ENCODE data around the gene OLFML3. TPM values are rescaled to one million over a fixed set of nuclear protein-coding genes. Genes with fewer than 3 reads are reported as not detected.
A peak's percentile ranks its signal among the peaks of the same experiment; 100 is the strongest.

OLFML3 gene
- total RNA-seq, 1 donor from 2014 or later = 13.4 TPM

DNA sequence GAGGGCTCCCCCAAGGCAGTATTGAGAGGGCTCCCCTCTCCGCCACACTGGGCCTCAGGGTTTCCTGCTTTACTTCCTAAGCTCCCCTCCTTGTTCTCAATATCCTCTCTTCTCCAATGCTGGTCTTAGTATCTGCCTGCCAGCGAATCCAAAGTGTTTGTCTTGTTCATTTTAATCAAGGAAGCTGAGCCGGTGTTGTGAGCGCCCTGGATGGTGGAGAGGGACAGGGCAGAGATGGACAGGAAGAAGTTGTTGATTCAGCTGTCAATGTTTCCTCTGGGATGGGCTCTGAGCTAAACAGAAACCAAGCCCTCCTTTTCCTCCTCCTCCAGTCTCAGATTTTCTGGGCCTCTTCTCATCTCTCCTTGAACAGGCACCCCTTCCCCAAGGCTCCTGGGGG is 5.4 kb downstream of the OLFML3 start:
- H3K4me2 ChIP-seq = no peak overlapping the region
- H3K27me3 ChIP-seq = no peaks in the 10 kb centered on the region
- Mint-ChIP-seq H3K4me3 (no peak overlapping the region), H3K27ac (peak overlapping the region; percentile 87), H3K9me3 (peaks cover 19% of the 10 kb centered on the region), H3K4me1 (peaks cover 36% of the 10 kb centered on the region), H3K36me3 (peaks cover 5% of the 10 kb centered on the region), H3K27me3 (ENCODE audit: insufficient read depth, low read depth) (peaks cover 8% of the 10 kb centered on the region)
- H3F3A ChIP-seq (ENCODE audit: low read depth) = peaks cover 7% of the 10 kb centered on the region
- H3K4me3 ChIP-seq = no peak overlapping the region
- peaks cover 19% of the 10 kb centered on the region for H3K79me2 ChIP-seq (ENCODE audit: low read depth)
- no peak overlapping the region for H2AFZ ChIP-seq (replicated peaks)
- H3K9ac ChIP-seq = no peak overlapping the region
- H3K27ac ChIP-seq = no peak overlapping the region
- TF ChIP-seq EZH2 (IDR thresholded peaks at IDR 0.05) = no peak
- TF ChIP-seq, protein P1, sequence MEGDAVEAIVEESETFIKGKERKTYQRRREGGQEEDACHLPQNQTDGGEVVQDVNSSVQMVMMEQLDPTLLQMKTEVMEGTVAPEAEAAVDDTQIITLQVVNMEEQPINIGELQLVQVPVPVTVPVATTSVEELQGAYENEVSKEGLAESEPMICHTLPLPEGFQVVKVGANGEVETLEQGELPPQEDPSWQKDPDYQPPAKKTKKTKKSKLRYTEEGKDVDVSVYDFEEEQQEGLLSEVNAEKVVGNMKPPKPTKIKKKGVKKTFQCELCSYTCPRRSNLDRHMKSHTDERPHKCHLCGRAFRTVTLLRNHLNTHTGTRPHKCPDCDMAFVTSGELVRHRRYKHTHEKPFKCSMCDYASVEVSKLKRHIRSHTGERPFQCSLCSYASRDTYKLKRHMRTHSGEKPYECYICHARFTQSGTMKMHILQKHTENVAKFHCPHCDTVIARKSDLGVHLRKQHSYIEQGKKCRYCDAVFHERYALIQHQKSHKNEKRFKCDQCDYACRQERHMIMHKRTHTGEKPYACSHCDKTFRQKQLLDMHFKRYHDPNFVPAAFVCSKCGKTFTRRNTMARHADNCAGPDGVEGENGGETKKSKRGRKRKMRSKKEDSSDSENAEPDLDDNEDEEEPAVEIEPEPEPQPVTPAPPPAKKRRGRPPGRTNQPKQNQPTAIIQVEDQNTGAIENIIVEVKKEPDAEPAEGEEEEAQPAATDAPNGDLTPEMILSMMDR (IDR thresholded peaks at IDR 0.05) = no peak
- no peak for TF ChIP-seq EZH2phosphoT487 (IDR thresholded peaks at IDR 0.05)
- no peaks in the 10 kb centered on the region for H3K9me3 ChIP-seq (ENCODE audit: low read depth)
- DNase-seq (ENCODE audit: low spot score) = no peak
- no peaks in the 10 kb centered on the region for H3K36me3 ChIP-seq
- H3K4me1 ChIP-seq = peaks cover 20% of the 10 kb centered on the region
- no peaks in the 10 kb centered on the region for H4K20me1 ChIP-seq (ENCODE audit: low read depth)

DNA sequence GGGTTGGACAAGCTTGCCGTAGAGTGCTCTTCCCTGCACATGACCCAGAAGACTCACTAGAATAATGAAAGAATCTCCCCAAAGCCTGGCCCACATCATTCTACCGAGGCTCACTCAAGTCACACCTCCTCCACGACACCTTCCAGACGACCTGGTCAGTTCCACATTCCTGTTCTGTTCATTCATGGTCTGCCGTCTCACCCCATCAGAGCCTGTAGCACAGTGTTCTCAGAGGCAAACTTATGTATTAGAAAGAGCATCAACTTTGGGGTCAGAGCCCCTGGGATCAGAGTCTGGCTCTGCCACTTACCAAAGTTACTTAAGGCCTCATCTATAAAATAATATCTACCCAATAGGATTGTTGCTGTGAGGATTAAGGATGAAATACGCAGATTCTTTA is 7.5 kb downstream of the OLFML3 start:
- no peak for DNase-seq (ENCODE audit: low spot score)
- H3K4me3 Mint-ChIP-seq = no peak overlapping the region
- no peak overlapping the region for H2AFZ ChIP-seq (replicated peaks)
- no peak overlapping the region for H3K4me2 ChIP-seq
- TF ChIP-seq EZH2 (IDR thresholded peaks at IDR 0.05) (no peak), EZH2phosphoT487 (IDR thresholded peaks at IDR 0.05) (no peak)
- TF ChIP-seq, protein P1 (IDR thresholded peaks at IDR 0.05) = no peak
- H3K36me3 Mint-ChIP-seq = no peaks in the 10 kb centered on the region
- peaks cover 17% of the 10 kb centered on the region for H3K4me1 ChIP-seq
- peaks cover 3% of the 10 kb centered on the region for H3K79me2 ChIP-seq (ENCODE audit: low read depth)
- H3K4me1 Mint-ChIP-seq = peaks cover 22% of the 10 kb centered on the region
- peaks cover 2% of the 10 kb centered on the region for H3F3A ChIP-seq (ENCODE audit: low read depth)
- no peaks in the 10 kb centered on the region for H3K36me3 ChIP-seq
- H3K9me3 ChIP-seq (ENCODE audit: low read depth) = no peaks in the 10 kb centered on the region
- H3K27ac ChIP-seq = no peak overlapping the region
- no peaks in the 10 kb centered on the region for H3K27me3 ChIP-seq
- peaks cover 19% of the 10 kb centered on the region for H3K9me3 Mint-ChIP-seq
- no peak overlapping the region for H3K9ac ChIP-seq
- H3K27me3 Mint-ChIP-seq (ENCODE audit: insufficient read depth, low read depth) = peaks cover 8% of the 10 kb centered on the region
- H3K4me3 ChIP-seq = no peak overlapping the region
- H3K27ac Mint-ChIP-seq = no peak overlapping the region
- H4K20me1 ChIP-seq (ENCODE audit: low read depth) = no peaks in the 10 kb centered on the region

DNA sequence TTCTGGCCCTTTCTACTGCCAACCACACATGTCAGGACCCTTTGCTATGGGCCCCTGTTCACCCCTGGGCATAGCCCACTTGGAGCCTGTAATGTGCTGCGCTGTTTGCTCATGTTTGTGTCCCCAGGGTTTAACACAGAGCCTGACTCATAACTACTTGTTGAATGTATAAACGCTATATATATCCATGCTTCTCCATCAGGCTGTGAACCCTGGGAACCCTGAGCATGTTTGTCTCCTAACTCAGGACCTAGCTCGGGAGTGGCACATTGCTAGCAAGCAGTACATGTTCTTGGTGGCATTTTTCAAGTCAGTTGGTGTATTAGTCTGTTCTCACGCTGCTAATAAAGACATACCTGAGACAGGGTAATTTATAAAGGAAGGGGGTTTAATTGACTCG is 8.0 kb downstream of the OLFML3 start:
- no peak overlapping the region for H3K4me3 ChIP-seq
- no peak overlapping the region for H3K27ac ChIP-seq
- no peaks in the 10 kb centered on the region for H3K9me3 ChIP-seq (ENCODE audit: low read depth)
- Mint-ChIP-seq H3K27me3 (ENCODE audit: insufficient read depth, low read depth) (peaks cover 8% of the 10 kb centered on the region), H3K27ac (no peak overlapping the region), H3K36me3 (no peaks in the 10 kb centered on the region), H3K9me3 (peaks cover 19% of the 10 kb centered on the region), H3K4me3 (no peak overlapping the region), H3K4me1 (peaks cover 19% of the 10 kb centered on the region)
- H3K4me2 ChIP-seq = no peak overlapping the region
- DNase-seq (ENCODE audit: low spot score) = no peak
- H3F3A ChIP-seq (ENCODE audit: low read depth) = no peaks in the 10 kb centered on the region
- no peaks in the 10 kb centered on the region for H3K79me2 ChIP-seq (ENCODE audit: low read depth)
- H3K9ac ChIP-seq = no peak overlapping the region
- TF ChIP-seq EZH2 (IDR thresholded peaks at IDR 0.05) = no peak
- TF ChIP-seq, protein P1 (IDR thresholded peaks at IDR 0.05) = no peak
- no peak for TF ChIP-seq EZH2phosphoT487 (IDR thresholded peaks at IDR 0.05)
- no peaks in the 10 kb centered on the region for H4K20me1 ChIP-seq (ENCODE audit: low read depth)
- H3K27me3 ChIP-seq = no peaks in the 10 kb centered on the region
- no peak overlapping the region for H2AFZ ChIP-seq (replicated peaks)
- H3K36me3 ChIP-seq = no peaks in the 10 kb centered on the region
- H3K4me1 ChIP-seq = peaks cover 13% of the 10 kb centered on the region

Data from neural progenitor cell (in vitro differentiated cells).